SK-N-SH treated with all-trans-retinoic acid at 6 μM for 48 hours (cell line): ENCODE results near the gene NUP43.
A peak's percentile ranks its signal among the peaks of the same experiment; 100 is the strongest.
"Not testable (repeated sequence)": the region's sequence is repeated elsewhere in the genome, so short reads cannot be mapped to it uniquely, and the experiment has no call there.

Source experiments
- ATAC-seq: fragments of 200-7000 bp; cut with Tn5 transposase; 3 replicates; pipeline ENCODE4 v1.9.1; 2020; ENCODE audit warnings: mild to moderate bottlenecking, moderate library complexity
- BACH2 ChIP-seq: fragments of 250-450 bp; sonication (Bioruptor Pico); IDR thresholded peaks from 2 replicates; pipeline ENCODE4 v1.9.0; 2021; ENCODE audit warnings: mild to moderate bottlenecking, borderline replicate concordance
- CREB5 ChIP-seq: fragments of 250-450 bp; sonication (Bioruptor Pico); IDR thresholded peaks from 2 replicates; pipeline ENCODE4 v1.5.1; 2020; ENCODE audit warnings: low read depth, mild to moderate bottlenecking, moderate library complexity
- CSDC2 ChIP-seq: fragments of 250-450 bp; sonication (Bioruptor Pico); IDR thresholded peaks from 2 replicates; pipeline ENCODE4 v1.5.0; 2020; ENCODE audit warnings: mild to moderate bottlenecking, moderate library complexity
- GLIS3 ChIP-seq: fragments of 250-450 bp; sonication (Bioruptor Pico); IDR thresholded peaks from 2 replicates; pipeline ENCODE4 v1.5.0; 2020; ENCODE audit warnings: mild to moderate bottlenecking, moderate library complexity
- ISL1 ChIP-seq: fragments of 250-450 bp; sonication (Bioruptor Pico); IDR thresholded peaks from 2 replicates; pipeline ENCODE4 v2.1.2; 2022; ENCODE audit warnings: mild to moderate bottlenecking, moderate library complexity
- PPARA ChIP-seq: fragments of 250-450 bp; sonication (Bioruptor Pico); IDR thresholded peaks from 2 replicates; pipeline ENCODE4 v1.5.0; 2020; ENCODE audit warnings: mild to moderate bottlenecking, borderline replicate concordance
- RARB ChIP-seq: fragments of 250-450 bp; sonication (Bioruptor Pico); IDR thresholded peaks from 2 replicates; pipeline ENCODE4 v1.8.0; 2021; ENCODE audit warnings: mild to moderate bottlenecking, moderate library complexity
- SNAI2 ChIP-seq: fragments of 250-450 bp; sonication (Bioruptor Pico); IDR thresholded peaks from 2 replicates; pipeline ENCODE4 v1.5.0; 2020; ENCODE audit warnings: mild to moderate bottlenecking, moderate library complexity
- TCF4 ChIP-seq: fragments of 250-450 bp; sonication (Bioruptor Pico); IDR thresholded peaks from 2 replicates; pipeline ENCODE4 v1.8.0; 2021; ENCODE audit warnings: mild to moderate bottlenecking, moderate library complexity, borderline replicate concordance
- TOX ChIP-seq: fragments of 250-450 bp; sonication (Bioruptor Pico); IDR thresholded peaks from 2 replicates; pipeline ENCODE4 v1.8.0; 2021; ENCODE audit warnings: mild to moderate bottlenecking, moderate library complexity, borderline replicate concordance
- ZC3H10 ChIP-seq: fragments of 250-450 bp; sonication (Bioruptor Pico); IDR thresholded peaks from 2 replicates; pipeline ENCODE4 v1.5.1; 2021; ENCODE audit warnings: mild to moderate bottlenecking, moderate library complexity
- ZFP3 ChIP-seq: fragments of 250-450 bp; sonication (Bioruptor Pico); IDR thresholded peaks from 2 replicates; pipeline ENCODE4 v1.5.0; 2020; ENCODE audit warnings: mild to moderate bottlenecking, moderate library complexity
- ZFP30 ChIP-seq: fragments of 450-650 bp; formaldehyde crosslinking; IDR thresholded peaks from 2 replicates; pipeline ENCODE4 v1.5.0; 2022; ENCODE audit warnings: mild to moderate bottlenecking, moderate library complexity
- ZNF565 ChIP-seq: fragments of 450-650 bp; formaldehyde crosslinking; conservative IDR thresholded peaks from 2 replicates; pipeline ENCODE4 v1.5.0; 2020; ENCODE audit warnings: low read depth, mild to moderate bottlenecking, moderate library complexity
- ZNF70 ChIP-seq: fragments of 450-650 bp; formaldehyde crosslinking; IDR thresholded peaks from 2 replicates; pipeline ENCODE4 v1.5.0; 2020; ENCODE audit warnings: mild to moderate bottlenecking, moderate library complexity
- ZNF8 ChIP-seq: fragments of 450-650 bp; formaldehyde crosslinking; IDR thresholded peaks from 2 replicates; pipeline ENCODE4 v1.5.0; 2020; ENCODE audit warnings: mild to moderate bottlenecking, moderate library complexity
- TF ChIP-seq, protein P1 (sequence below): fragments of 250-450 bp; sonication (Bioruptor Pico); IDR thresholded peaks from 2 replicates; pipeline ENCODE4 v1.5.0; 2020; ENCODE audit warnings: mild to moderate bottlenecking, moderate library complexity
- TF ChIP-seq, protein P2 (sequence below): fragments of 250-450 bp; sonication (Bioruptor Pico); IDR thresholded peaks from 2 replicates; pipeline ENCODE4 v1.8.0; 2020; ENCODE audit warnings: mild to moderate bottlenecking, moderate library complexity, borderline replicate concordance
- TF ChIP-seq, protein P3 (sequence below): fragments of 250-450 bp; sonication (Bioruptor Pico); IDR thresholded peaks from 2 replicates; pipeline ENCODE4 v1.8.0; 2021; ENCODE audit warnings: low read depth, mild to moderate bottlenecking, moderate library complexity, borderline replicate concordance

Gene NUP43

DNA sequence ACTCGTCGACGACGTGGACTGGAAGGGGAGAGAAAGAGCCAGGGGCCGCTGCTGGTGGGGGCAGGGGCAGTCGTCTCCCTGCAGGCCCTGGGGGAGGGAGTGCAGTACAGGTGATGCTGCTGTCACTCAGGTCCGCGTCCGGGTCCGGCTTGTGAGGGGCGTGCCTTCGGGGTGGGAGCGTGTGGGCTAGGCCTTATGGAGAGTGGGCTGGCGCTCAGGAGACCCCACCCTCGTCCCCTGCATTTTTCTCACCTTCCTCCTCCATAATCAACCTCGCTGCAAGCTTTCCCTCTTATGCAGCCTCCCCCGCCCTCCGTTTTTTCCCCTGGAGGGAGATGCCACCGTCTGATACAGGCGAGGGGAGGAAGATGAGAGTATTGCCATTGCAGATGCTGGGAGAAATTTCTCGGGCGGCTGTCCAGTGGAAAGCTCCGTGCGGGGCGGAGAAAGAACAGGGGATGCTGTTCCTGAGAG, 3.8 kb upstream of the NUP43 start:
- peak; percentile 67 for ATAC-seq
- TF ChIP-seq TCF4 (CRISPR knock-in tag), result no peak
- TF ChIP-seq, protein P1, sequence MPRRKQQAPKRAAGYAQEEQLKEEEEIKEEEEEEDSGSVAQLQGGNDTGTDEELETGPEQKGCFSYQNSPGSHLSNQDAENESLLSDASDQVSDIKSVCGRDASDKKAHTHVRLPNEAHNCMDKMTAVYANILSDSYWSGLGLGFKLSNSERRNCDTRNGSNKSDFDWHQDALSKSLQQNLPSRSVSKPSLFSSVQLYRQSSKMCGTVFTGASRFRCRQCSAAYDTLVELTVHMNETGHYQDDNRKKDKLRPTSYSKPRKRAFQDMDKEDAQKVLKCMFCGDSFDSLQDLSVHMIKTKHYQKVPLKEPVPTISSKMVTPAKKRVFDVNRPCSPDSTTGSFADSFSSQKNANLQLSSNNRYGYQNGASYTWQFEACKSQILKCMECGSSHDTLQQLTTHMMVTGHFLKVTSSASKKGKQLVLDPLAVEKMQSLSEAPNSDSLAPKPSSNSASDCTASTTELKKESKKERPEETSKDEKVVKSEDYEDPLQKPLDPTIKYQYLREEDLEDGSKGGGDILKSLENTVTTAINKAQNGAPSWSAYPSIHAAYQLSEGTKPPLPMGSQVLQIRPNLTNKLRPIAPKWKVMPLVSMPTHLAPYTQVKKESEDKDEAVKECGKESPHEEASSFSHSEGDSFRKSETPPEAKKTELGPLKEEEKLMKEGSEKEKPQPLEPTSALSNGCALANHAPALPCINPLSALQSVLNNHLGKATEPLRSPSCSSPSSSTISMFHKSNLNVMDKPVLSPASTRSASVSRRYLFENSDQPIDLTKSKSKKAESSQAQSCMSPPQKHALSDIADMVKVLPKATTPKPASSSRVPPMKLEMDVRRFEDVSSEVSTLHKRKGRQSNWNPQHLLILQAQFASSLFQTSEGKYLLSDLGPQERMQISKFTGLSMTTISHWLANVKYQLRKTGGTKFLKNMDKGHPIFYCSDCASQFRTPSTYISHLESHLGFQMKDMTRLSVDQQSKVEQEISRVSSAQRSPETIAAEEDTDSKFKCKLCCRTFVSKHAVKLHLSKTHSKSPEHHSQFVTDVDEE (CRISPR knock-in tag), result no peak
- TF ChIP-seq RARB (CRISPR knock-in tag), result no peak
- no peak for TF ChIP-seq BACH2 (CRISPR knock-in tag)
- no peak for TF ChIP-seq SNAI2 (CRISPR knock-in tag)
- TF ChIP-seq GLIS3 (CRISPR knock-in tag), result no peak
- no peak for TF ChIP-seq CREB5 (CRISPR knock-in tag)
- TF ChIP-seq, protein P2, sequence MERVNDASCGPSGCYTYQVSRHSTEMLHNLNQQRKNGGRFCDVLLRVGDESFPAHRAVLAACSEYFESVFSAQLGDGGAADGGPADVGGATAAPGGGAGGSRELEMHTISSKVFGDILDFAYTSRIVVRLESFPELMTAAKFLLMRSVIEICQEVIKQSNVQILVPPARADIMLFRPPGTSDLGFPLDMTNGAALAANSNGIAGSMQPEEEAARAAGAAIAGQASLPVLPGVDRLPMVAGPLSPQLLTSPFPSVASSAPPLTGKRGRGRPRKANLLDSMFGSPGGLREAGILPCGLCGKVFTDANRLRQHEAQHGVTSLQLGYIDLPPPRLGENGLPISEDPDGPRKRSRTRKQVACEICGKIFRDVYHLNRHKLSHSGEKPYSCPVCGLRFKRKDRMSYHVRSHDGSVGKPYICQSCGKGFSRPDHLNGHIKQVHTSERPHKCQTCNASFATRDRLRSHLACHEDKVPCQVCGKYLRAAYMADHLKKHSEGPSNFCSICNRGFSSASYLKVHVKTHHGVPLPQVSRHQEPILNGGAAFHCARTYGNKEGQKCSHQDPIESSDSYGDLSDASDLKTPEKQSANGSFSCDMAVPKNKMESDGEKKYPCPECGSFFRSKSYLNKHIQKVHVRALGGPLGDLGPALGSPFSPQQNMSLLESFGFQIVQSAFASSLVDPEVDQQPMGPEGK (CRISPR knock-in tag), result no peak
- no peak for TF ChIP-seq ZNF565 (CRISPR knock-in tag)
- no peak for TF ChIP-seq ZNF8 (CRISPR knock-in tag)
- no peak for TF ChIP-seq ISL1
- no peak for TF ChIP-seq PPARA (CRISPR knock-in tag)
- no peak for TF ChIP-seq ZFP3 (CRISPR knock-in tag)
- TF ChIP-seq ZC3H10 (CRISPR knock-in tag), result no peak
- TF ChIP-seq ZNF70, result no peak
- no peak for TF ChIP-seq TOX (CRISPR knock-in tag)

DNA sequence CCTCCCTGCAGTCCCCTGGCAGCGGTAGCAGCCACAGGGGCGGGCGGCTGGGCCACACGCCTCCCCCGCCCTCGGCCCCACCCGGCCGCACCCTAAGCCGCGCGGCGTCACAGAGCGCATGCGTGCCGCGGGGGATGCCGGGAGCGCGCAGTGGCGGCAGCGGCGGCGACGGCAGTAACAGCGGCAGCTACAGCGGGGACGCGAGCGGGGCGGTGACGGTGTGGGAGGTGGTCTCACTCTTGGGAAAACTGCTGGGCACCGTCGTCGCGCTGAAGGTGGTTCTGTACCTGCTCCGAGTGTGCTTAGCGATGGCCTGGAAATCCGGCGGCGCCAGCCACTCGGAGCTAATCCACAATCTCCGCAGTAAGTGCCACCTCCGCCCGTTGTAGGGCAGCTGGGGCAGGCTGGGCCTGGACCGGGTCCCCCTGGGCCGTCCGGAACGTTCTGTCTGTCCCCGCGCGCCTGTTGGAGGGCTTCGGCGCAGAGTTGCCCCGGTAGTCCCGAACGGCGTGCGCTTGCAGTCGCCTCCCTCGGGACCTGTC, 3.3 kb upstream of the NUP43 start, which contains the start of gene PCMT1:
TSS of gene PCMT1 (plus strand) at position 148 of the 542 bp plus-strand sequence. CDS start at position 309, 161 bp downstream.
- TF ChIP-seq TCF4 (CRISPR knock-in tag) (no peak), CSDC2 (CRISPR knock-in tag) (no peak), ZNF70 (no peak), ISL1 (no peak), ZFP30 (no peak), ZC3H10 (CRISPR knock-in tag) (no peak), BACH2 (CRISPR knock-in tag) (no peak)
- TF ChIP-seq, protein P2 (CRISPR knock-in tag), result no peak
- TF ChIP-seq, protein P1 (CRISPR knock-in tag), result no peak
- TF ChIP-seq, protein P3, sequence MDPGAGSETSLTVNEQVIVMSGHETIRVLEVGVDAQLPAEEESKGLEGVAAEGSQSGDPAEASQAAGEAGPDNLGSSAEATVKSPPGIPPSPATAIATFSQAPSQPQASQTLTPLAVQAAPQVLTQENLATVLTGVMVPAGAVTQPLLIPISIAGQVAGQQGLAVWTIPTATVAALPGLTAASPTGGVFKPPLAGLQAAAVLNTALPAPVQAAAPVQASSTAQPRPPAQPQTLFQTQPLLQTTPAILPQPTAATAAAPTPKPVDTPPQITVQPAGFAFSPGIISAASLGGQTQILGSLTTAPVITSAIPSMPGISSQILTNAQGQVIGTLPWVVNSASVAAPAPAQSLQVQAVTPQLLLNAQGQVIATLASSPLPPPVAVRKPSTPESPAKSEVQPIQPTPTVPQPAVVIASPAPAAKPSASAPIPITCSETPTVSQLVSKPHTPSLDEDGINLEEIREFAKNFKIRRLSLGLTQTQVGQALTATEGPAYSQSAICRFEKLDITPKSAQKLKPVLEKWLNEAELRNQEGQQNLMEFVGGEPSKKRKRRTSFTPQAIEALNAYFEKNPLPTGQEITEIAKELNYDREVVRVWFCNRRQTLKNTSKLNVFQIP (CRISPR knock-in tag), result no peak
- peak; percentile 83 for ATAC-seq

GRCh38 chr6:149749082-149749593, 2.8 kb upstream of the NUP43 start:
- ATAC-seq, result not testable (repeated sequence)

DNA sequence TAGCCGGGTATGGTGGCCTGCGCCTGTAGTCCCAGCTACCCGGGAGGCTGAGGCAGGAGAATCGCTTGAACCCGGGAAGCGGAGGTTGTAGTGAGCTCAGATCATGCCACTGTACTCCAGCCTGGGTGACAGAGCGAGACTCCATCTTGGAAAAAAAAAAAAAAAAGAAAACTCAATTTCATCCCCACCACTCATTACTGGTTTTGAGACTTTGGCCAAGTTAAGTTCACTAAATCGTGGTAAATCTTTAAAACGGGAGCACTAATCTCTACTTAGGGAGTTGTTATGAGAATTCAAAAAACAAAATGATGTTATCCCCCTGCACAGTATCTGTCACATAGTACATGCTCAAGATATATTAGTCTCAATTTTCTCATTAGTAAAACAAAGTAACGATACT, 1.1 kb downstream of the NUP43 start:
- ATAC-seq, result not testable (repeated sequence)
